ENCODE data around the gene ATP12A. TPM values are rescaled to one million over a fixed set of nuclear protein-coding genes. Genes with fewer than 3 reads are reported as not detected.

Gene ATP12A
- not detected for polyA plus RNA-seq (2013, experiment 1 of 2; ENCODE audit: insufficient read length)
- not detected for polyA plus RNA-seq (2013, experiment 2 of 2; ENCODE audit: insufficient read length)

DNA sequence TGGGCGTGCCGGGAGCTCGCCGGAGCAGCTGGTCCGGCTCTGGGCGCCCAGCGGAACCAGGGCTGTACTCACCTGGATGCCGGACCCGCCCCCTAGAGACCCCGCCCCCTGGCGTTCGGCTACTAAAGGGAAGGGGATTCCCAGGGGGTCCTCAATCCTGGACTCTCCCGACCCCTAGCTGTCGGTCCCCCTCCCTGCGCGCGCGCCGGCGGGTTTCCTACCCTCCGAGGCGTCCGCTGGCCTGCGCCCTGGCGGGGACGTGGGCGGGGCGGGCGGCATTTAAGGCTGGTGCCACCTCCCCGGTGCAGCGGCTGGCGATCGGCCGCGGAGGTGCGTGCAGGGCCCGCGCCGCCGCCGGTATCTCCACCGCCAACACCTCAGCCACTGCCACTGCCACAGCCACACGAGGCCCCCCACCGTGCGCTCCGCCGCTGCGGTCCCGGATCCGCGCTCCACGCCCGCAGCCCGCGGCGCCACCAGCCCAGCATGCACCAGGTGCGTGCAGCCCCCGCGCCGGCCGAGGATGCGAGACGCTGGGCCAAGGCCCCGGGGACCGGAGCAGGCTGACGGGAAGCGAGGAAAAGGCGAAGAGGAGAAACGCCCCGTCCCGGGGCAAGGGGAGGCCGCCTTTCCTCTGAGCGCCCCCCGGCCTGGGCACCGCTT, at the start of gene ATP12A:
TSS of gene ATP12A (plus strand) at position 151 of the 663 bp plus-strand sequence. CDS start at position 487, 336 bp downstream.
- DNase-seq = no peak

DNA sequence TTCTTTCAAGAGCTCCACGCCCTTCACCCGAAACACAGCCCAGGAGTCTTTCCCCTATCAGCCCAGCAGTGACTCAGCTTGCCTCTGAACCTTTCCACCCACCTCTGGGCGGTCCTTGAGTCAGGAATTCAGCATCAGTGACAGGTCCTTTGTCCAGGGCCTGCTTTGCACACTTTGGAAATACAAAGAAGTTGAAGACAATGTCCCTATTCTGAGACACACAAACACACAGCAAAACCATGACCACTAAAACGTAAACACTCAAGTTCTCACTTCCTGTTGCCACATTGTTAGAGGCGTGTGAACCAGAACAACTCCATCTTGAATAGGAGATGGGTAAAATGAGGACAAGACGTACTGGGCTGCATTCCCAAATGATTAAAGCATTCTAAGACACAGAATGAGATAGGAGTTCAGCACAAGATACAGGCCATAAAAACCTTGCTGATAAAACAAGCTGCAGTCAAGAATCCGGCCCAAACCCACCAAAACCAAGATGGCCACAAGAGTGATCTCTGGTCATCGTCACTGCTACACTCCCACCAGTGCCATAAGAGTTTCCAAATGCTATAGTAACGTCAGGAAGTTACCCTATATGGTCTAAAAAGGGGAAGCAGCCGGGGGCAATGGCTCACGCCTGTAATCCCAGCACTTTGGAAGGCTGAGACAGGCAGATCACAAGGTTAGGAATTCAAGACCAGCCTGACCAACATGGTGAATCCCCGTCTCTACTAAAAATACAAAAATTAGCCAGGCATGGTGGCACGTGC, 49.2 kb upstream of the ATP12A start:
- no peak for DNase-seq

DNA sequence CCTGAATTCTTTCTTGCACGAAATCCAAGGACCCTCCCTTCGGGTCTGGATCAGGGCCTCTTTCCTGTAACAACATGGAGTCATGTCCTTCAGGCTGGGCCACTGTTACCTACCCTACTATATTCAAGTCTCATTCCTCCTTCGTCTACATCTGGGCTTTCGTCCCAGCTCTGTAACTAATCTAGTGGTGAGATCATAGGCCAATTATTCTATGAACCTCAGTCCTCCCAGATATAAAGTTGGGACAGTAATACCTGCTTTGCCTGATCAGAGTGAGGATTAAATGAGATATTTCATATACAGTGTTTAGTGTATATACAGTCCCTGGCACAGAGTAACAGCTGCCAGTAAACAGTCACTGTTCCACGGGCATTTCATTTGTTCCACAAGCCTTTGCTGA, 48.3 kb upstream of the ATP12A start:
- DNase-seq = no peak

DNA sequence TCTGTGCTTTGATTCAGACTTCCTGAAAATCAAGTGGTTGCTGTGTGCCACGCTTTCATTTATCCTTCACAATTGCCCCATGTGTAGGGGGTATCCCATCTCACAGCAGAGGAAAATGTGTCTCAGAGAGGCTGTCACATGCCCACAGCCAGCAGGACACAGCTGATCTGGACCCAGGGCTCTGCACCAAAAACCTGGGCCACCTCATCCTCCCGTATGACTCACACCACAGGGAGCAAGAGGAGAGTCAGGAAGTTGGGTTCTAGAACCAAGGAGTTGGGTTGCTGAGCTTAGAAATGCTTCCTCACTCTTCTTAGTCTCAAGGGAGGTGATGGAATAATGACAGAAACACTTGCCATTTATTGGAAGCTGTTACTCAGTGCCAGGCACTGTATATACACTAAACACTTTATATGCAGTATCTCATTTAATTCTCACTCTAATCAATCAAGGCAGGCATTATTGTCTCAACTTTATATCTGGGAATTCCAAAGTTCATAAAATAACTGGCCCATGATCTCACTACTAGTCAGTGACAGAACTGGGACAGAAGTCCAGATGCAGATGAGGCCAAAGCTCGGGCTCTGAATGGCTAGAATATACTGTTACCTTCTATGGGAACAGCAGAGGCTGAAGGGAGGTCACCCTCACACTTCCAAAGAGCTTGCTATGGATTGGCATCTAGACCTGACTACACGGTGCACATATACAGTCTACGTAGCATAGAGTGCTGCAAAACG, 47.7 kb upstream of the ATP12A start:
- peak; percentile 19 for DNase-seq

DNA sequence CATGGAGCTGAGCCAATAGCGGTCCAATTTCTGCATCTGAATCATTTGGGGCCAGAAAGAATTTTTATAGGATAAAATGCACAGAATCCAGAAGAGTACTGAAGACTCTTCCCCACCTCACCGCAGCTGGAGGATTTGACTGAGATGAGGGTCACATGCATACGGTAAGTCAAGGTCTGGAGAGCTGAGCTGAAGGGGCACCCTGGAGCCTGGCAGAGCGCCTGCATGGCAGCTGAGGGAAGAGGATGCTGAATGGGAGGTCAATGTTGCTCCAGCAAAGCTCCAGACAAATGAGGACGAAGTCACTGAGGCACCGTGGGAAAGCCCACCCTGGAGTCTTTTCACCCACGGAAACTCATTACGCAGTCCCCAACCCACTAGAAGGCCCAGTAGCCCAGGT, 43.4 kb upstream of the ATP12A start:
- no peak for DNase-seq

DNA sequence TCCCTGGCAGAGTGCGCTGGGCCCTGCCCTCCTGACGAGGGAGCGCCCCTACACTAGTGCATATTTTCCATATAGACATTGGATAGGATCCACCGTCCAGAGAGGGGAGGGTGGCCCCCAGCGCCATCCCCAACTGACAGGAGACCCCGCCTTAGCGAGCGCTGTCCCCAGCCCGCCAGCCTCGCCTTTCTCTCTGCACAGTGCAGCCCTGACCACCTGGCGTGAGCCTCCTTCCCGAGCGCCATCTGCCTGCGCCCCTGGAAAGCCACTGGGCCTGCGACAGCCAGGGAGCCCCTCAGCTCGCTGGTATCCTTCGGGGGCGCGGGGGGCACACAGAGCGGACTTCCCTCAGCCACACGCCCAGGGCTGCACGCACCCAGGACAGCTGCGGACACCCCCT, 42.1 kb upstream of the ATP12A start:
- no peak for DNase-seq

DNA sequence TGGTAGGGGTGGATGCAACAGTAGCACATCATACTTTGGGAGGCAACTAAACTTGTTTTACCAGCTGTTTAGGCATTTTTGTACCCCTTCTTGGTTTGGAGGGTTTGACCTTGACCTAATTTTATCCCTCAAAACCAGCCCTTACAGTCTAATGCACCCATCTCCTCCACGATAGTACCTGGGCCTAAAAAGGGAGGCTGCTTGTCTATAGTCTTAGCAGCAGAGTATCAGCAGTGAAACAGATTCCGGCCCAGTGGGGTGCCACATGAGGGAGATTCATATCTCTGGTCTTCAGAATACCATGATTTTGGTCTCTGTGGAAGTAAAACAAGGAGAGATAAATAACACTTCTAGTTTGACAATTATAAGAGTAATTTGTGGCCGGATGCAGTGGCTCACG, 39.5 kb upstream of the ATP12A start:
- DNase-seq = no peak

DNA sequence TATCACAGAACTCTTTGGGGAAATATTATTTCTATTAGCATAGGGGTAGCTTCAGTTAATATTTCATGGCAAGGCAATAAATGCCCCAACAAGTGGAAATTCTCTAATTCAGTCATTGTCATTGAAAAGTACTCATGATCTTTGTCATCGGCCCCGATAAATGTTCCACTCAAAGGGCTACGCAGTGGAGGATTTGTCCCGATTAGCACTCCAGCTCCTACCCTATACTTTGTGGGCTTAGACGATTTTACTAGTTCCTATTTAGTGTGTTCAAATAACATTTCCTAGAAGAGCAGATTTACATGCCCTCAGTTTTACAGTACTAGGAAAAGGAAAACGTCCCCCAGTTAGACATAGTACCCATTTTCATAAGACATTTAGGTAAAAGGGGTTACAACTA, 38.0 kb upstream of the ATP12A start:
- DNase-seq = no peak

DNA sequence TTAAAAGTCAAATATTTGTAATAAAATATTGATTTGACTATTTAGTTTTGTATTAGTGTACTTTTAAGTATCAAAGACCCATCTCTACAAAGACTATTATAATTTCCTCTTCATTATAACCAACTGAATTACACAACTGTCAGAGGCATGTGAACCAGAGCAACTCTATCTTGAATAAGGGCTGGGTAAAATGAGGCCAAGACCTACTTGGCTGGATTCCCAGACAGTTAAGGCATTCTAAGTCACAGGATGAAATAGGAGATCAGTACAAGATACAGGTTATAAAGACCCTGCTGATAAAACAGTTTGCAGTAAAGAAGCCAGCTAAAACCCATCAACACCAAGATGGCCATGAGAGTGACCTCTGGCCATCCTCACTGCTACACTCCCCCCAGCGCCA, 36.2 kb upstream of the ATP12A start:
- DNase-seq = peak; percentile 21

DNA sequence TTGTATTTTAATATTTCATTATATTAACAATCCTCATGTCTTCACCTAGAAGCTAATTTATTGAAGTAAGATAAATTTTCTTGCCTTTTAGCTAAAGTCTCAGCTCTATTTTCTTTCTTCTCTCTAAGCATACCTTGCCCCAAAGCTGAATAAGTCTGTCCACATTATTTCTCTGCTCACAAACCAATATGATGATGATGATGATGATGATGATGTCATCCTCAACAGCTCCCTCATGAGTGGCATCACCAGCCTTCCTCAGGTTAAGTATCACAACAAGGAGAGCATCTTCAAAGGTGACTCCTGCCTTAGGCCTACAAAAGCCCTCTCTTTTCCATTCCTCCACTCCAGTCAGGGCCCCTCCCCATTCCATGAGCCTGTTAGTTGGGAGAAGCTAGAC, 31.9 kb upstream of the ATP12A start:
- DNase-seq = no peak

DNA sequence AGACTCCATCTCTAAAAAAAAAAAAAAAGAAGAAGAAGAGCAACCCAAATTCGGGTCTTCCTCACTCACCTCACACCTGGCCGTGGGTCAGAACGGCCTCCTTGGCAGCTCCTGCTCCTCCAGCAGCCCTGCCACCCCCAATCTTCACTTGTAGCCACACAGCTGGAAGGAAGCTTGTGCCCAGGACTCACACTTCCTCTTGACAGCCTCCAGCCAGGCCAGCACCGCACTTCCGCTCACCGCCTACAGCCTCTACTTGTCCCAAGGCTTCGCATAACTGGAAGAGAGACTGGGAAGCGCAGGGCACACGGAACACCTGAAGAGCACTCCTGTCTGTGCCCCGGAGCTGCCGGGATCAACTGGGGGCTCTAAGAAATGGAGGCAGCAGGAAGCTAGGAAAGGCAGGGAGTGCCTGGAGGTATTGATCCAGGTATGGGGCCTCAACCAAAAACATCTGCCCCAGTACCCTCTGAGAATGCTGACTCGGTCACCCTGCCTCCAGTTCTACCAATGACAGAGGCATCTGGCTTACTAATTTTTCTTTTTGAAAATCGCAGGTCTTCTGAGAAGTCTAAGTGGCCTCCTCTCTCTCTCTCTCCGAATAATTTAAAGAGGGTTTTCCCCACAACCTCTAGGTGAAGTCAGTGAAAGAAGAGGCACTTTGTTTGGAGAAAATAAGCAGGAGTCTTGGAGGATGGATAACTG, 31.1 kb upstream of the ATP12A start:
- no peak for DNase-seq

DNA sequence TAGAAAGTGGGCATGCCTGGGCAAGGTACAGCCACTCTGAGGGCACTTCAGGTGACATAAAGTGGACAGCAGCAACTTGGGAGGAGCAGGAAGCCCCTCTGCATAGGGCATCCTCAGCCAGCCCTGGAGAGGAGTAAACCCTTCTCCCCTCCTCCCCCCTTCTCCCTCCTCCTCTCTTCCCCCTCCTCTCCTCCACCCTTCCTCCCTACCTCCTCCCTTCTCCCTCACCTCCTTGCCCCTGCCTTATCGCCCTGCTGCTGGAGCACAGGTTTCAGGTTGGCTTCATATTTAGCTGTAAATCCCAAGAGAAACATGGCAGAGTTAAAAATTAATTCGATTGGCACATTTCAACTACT, 30.5 kb upstream of the ATP12A start:
- DNase-seq = no peak

DNA sequence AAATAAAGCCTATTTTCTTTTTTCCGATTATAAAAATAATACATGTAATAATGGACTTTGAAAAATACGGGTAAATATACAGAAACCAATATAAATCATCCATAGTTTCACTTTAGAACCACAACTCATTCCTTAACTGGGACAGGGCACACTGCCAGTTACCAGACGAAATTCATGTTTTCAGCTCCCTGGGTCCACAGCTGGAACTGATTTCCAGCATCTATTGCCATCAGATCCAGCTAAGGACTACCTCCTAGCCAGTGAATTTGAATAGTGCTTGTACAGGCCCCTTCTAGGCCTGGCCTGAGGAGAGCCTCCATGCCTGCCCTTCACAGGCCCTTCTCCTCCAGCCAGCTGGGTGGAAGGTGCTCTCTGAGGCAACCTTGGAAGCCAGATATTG, 30.0 kb upstream of the ATP12A start:
- DNase-seq = peak; percentile 94

DNA sequence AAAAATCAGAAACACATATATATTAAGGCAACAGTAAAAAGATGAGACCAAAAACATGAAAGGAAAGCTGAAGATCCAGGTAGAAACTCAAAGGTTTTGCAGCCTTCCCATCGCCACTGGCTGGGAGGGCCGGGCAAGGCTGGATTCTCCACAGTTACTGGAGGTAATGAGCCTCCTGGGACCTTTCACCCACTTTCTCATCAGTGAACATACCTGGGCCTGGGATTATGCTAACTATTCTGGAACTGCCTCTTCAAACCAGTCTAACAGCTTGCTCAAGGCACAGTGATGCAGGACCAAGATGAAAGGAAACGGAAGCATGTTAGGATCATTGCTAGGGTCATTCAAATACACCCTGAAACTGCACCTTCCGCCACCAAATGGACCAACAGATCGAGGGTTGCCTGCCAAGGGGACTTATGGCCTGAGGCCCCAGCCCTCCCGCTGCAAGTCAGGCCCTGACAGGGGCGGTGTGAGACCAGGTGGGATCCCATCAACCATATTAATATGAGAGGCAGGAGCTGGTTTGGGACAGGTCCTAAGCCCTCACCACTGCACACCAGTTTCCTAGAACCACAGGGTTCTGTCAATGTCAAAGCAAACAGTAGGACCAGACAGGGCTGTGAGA, 28.4 kb upstream of the ATP12A start:
- no peak for DNase-seq

DNA sequence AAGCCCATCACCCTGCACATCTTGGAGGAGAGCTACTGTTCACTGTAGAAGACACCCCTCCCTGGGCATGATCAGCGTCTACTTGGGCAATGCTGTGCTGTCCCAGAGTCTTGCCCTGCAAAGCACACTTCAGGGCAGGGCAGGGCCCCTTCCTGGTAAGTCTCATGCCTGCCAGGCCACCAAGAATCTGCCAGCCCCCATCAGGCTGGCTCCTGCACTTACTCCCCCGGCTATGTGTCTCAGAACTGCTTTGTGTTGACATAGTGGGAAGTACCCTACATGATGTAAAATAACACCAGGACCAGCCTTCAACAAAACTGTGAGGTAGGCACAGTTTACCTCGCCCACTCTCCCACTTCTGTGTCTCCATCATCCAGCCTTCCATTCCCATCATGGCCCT, 27.8 kb upstream of the ATP12A start:
- no peak for DNase-seq

DNA sequence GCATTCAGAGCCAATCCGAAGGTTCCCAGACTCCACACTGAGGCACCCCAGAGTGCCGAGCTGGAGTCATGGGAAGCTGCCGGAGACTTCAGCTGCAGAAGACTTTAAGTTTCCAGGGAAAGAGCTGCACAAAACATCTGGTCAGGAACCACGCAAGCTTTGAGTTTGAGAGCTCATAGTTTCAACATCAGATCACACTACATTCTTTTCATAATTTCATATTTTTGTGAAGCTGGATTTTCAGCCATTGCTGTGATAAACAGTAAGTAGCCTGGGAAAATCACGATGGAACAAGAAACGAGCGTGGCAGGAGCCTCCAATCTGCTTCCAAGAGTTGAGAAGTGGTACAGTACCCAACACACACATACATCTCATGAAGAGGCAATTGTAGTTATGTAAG, 25.5 kb upstream of the ATP12A start:
- peak; percentile 85 for DNase-seq

DNA sequence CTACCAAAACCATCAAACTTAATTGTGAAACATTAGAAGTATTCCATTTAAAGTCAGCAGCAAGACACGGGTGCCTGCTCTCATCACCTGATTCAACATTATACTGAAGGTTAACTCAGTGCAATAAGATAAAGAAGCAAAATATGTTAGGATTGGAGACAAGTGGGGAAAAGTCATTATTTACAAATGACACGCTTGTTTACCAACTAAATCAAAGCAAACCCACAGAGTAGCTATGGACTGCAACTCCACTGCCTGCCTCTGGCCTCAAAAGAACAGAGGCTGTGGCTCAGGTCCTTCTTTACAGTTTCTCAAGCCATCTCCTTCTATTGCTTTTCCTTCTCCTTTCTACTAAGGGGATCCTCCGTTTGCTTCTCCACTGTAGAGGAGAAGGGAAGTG, 21.0 kb upstream of the ATP12A start:
- DNase-seq = no peak

DNA sequence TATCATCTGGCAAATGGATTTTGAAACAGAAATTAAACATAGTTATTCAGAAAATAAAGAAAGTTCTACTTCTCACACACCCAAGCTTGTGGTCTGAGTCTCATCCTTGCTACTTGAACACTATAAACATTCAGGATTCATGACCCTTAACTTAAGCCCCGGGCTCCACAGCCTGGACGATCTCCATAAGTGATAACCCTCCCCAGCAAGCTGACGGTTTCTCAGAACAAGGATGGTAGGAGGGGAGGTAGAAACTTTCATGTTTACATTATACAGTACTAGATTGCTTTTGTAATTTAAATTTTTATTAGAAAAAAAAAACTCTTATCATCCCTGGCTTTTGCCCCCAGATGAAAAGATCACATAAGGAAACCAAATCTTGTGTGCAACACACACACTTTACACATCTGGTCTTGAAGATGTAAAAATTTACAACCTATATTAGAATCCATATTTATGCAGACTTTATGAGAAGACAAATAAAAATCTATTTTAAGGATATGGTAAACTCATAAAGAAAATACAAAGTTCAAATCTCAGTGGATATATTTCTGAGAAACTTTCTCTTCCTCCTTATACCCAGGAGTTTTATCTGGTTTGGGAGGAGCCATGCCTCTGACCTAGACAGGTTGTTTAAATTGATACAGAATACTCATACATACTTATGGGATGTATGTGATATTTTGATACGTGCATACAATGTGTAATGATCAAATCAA, 20.0 kb upstream of the ATP12A start:
- no peak for DNase-seq

DNA sequence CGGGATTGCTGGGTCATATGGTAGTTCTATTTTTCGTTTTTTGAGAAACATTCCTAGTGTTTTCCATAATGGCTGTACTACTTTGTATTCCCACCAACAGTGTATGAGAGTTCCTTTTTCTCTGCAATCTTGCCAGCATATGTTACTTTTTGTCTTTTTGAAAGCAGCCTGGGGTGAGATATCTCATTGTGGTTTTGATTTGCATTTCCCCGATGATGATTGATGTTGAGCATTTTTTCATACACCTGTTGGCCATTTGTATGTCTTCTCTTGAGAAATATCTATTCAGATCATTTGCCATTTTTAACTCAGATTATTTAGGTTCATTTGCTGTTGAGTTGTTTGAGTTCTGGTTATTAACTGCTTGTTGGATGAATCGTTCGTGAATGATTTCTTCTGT, 18.5 kb upstream of the ATP12A start:
- DNase-seq = no peak

DNA sequence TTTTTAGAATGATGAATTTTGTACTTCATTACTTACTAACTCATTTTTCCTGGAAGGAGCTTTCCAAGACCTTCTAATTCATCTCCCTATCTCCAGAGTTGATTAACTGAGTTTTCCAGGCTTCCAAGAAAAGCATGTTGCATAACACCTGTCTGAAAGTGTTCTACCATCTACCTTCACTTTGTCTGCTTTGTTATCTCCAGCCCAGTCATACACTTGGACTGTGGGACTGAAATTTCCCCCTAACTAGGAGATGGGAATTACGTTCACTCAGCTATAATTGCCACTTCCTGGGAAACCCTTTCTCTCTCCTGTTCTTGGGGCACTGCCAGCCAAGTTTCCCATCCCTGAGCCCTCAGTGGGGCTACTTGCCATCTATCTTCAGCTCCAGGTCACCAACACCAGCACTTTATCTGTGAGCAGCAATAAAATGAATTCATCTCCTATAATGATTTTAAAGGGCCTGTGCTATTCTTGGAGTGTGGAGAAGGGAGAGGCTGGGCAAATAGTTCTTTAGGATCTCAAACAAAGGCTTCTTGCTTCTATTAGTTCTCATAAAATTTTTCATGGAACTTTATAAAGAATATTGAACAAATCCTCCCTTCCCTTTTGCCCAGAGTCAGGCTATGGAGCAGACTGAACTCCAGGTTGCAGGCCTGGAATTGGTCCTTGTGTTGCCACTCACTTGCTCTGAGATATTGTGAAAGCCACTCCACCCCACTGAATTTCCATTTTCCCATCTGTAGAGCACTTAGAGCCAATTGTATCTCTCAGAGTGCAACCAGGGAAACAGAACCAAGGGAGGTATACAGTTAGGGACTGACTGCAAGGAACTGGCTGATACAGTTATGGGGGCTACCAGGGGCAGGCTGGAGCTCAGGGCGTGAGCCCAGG, 17.8 kb upstream of the ATP12A start:
- no peak for DNase-seq

DNA sequence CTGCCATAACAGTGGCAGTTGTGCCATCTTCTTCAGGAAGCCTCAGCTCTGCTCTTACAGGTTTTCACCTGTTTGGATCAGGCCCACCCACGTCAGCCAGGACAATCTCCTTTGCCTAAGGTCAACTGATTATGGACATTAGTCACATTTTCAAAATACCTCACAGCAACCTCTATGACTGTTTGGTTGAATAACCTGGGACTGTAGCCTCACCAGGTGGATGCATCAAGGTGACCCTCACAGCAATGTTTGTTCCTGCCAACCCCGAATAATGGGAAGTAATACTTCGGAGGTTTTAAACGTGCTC, 17.2 kb upstream of the ATP12A start:
- no peak for DNase-seq

Data from fibroblast of skin of scalp (primary cell).